Activated CD4-positive, alpha-beta T cell treated with anti-CD3 and anti-CD28 coated beads, Interleukin-2, amount 50 U/mL, for 24 hours (primary cell): ENCODE data around the gene CCS.
"Not testable (repeated sequence)": the region's sequence is repeated elsewhere in the genome, so short reads cannot be mapped to it uniquely, and the experiment has no call there.

ENCODE experiments used
- DNase-seq, 2 donors: peaks; one replicate each; pipeline ENCODE4 v3.0.0-alpha.2; 2020; ENCODE audit warnings: low read depth in 1 of 2, low spot score in 1 of 2

The CCS gene

DNA sequence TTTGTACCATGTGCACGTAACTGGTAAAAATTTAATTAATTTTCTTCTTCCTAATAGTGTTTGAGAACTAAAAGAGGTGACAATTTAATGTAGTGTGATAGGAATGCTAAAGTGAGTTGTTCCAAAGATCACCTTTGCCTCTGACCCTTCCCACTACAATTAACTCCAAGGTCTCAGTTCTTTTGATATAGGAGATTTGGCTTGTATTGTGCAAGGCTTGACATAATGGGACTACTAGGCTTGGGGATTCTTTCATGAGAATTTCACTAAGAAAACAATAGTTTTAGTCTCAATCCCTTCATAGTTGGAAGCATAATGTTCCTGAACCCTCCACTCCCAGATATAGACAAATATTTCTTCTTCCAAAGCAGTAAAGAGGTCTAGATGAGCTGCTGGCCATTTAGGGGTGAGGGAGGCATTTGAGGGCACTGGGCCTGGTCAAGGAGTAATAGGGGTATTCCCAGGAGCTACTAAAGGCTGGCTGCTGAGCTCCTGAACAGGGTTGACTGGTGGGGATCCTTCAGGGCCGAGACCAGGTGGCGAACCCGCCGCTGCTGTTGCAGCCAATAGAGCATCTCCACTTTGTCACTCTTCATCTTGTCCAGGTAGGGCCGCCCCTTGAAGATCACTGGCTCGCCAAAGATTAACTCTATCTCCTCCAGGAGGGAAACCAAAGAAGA lies 2.8 kb upstream of the CCS start:
- no peak for DNase-seq

DNA sequence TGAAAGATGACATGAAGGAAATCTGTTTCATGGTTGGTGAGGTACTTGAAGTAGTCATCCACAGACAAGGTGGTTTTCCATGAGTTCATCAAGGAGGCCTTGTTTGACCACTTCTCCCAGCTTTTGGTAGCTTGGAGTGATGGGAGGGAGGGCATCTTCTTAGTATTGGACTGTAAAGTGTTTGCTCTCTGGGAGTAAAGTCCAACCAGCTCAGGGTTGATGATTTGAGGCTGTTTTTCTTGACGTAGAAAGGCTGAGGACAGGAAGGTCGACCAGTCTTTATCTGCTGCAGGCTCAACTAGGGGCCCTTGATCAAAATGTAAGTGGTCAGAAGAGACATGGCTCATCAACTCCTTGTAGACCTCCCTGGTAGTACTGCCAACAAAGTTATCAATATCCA lies 1.8 kb upstream of the CCS start:
- no peak for DNase-seq

DNA sequence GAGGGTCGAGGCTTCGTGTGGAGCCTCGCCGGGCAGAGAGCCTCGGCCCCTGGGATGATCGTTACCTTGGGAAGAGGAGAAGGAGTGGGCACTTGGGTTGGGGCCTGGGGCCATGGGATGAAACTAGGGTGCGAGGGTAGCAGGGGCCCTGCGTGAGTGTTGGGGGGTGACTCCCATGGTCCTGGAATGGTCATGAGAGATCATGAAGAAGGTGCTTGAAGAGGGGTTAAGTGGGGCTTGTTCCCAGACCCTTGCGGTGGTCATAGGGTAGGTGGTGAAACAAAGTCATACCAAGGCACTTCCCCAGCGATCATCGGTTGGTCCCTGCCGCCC lies 284 bp downstream of the CCS start:
- no peak for DNase-seq

DNA sequence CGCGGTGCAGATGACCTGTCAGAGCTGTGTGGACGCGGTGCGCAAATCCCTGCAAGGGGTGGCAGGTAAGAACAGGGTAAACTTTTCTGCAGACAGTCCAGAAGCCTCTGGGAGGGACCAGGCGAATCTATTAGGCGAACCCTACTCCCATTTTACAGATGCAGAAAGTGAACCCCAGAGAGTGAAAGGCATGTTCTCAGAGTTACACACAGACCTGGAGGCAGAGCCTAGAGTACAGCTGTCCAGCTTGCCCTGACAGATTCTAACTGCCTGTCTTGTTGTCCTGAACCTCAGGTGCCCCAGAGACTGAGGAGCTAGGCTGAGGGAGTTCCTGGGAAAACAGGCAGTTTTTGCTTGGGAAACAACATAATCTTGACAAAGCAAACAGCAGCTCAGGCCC lies 665 bp downstream of the CCS start:
- no peak for DNase-seq

DNA sequence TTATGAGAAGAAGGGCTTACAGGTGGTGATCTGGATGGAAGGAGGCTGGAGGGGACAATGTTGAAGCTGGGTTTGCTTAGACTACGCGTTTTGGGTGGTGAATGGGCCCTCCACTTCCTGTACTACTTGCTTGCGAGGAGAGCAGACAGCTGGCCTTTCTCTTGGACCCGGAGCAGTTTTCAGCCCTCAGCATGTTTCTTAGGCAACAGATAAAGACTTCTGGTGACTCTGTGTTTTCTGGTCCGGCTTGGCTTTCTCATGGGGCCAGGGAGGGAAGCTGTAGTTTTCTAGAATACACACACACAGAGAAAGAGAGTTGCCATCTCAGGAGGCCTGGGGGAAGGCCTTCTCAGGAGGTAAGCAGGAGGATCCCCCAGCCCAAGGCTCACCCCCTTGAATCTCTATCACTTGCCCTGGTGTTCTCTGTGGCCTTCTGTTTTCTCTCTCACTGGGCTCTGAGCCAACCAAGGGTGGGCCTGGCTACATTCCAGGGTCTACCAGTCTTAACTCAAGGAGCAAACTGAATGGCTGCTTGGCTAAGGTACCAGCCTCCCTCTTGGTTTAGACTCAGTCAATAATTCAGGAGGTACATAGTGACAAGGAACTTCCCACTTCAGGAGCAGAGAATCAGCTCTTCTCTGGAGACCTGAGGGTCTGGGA lies 2.4 kb downstream of the CCS start:
- no peak for DNase-seq

DNA sequence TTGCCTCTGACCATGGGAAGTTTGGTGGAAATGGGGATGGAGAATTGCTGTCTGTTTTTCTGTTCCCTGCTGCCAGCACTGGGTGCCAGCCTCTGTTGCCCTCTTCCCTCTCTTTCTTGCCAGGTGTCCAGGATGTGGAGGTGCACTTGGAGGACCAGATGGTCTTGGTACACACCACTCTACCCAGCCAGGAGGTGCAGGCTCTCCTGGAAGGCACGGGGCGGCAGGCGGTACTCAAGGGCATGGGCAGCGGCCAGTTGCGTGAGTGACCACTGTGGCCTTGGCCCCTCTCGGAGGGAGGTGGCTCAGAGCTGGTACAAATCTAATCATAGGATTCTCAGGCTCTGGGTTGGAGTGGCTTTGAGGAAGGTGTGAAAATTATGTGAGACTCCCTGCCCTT lies 6.0 kb downstream of the CCS start:
- no peak for DNase-seq

DNA sequence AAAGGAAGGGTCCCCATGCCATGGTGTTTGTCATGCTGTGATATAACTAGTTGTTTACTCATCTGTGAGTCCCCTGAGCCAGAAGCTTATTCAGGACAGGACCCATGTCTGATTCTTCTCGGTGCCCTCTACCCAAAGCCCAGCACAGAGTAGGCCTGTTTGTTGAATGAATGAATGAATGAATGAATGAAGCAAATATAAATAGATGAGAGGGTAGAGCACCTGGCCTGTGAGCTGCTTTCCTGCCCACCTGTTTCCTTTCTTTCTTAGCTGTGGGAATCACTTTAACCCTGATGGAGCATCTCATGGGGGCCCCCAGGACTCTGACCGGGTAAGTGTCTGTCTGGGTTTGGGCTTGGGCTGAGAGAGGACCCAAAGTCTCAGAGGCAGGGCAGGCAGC lies 7.2 kb downstream of the CCS start:
- DNase-seq: no peak

DNA sequence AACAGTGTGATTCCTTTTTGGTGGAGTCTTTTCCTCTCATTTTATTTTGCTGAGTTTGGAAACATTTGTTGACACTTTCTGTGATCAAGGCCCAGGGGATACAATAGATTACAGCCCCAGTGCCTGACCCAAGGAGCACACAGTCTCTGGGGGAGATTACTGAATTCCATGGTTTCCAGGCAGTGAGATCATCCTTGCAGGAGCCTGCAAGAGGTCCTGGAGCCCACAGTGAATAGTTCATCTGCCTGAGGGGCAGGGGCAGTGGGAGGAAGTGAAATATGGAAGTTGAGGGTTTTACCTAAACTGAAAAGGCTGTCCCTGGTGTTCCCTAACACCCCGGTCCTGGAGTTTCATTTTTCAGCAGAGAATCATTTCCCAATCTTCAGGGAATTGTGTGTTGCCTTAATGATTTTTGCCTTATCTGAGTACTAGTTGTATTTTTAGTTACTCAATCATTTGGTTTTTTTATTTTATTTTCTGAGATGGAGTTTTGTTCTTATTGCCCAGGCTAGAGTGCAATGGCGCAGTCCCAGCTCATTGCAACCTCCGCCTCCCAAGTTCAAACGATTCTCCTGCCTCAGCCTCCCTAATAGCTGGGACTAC lies 7.7 kb downstream of the CCS start:
- DNase-seq: no peak

DNA sequence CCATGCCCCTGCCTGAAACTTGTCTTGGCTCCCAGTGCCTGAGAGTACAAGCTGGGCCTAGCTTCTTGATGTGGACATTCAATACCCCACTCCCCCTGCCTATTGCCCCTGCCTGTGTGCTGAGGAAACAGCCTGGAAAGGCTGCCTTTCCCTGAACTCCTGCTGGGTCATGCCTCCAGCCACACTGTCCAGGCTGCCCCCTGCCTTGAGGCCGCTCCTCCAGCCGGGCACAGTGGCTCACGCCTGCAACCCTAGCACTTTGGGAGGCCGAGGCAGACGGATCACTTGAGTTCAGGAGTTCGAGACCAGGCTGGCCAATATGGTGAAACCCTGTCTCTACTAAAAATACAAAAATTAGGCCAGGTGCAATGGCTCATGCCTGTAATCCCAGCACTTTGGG lies 10.1 kb downstream of the CCS start:
- no peak for DNase-seq

DNA sequence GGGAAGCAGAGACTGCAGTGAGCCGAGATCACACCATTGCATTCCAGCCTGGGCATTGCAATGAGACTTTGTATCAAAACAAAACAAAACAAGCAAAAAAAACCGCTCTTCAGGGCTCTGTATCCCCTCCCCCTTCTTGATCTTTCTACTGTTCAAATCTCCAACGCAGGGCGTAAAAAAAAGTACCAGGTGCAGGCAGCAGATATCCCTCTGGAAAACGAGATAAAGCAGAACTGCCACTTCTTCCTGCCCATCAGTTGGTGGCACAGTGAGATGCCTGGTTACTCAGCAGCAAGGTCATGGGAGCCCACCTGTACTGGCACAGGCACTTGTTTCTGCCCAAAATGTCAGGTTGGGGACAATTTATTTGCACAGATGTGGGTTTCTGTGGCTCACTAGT lies 11.2 kb downstream of the CCS start:
- DNase-seq: no peak

DNA sequence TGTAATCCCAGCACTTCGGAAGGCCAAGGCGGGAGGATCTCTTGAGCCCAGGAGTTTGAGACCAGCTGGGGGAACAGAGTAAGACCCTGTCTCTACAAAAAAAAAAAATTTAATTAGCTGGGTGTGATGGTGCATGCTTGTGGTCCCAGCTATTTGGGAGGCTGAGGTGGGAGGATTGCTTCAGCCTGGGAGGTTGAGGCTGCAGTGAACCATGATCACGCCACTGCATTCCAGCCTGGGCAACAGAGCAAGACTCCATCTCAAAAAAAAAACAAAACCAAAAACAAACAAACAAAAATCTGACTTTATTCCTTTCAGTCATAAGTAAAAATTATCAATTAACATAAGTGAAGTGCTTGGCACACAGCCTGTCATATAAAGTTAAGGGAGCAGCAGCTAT lies 13.6 kb downstream of the CCS start:
- DNase-seq: not testable (repeated sequence)

DNA sequence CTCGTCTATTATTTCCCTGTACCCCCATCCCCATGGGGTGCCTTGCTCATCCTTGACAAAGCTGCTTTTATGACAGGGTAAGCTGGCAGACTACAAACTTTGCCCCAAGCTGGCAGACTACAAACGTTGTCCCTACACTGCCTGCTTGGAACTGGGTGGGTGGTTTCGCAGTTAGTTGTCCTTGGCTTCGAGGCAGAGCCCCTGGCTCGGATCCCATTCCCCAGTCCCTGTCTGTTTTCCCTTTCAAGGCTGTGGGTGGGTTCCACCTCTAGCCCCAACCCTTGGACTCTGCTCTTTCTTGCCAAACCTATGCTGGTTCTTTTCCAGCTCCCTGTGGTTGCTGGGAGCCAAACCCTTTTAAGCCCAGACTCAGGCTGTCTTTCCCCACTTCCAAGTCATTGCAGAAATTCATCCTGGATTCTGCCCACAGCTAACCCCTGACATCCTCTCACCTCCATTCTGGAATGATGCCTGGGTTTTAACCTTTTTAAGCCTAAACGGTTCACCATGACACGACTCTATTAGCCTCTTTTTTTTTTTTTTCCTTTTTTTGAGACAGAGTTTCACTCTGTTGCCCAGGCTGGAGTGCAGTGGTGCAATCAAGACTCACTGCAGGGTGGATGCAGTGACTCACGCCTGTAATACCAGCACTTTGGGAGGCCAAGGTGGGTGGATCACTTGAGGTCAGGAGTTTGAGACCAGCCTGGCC lies 14.3 kb downstream of the CCS start:
- DNase-seq: no peak

DNA sequence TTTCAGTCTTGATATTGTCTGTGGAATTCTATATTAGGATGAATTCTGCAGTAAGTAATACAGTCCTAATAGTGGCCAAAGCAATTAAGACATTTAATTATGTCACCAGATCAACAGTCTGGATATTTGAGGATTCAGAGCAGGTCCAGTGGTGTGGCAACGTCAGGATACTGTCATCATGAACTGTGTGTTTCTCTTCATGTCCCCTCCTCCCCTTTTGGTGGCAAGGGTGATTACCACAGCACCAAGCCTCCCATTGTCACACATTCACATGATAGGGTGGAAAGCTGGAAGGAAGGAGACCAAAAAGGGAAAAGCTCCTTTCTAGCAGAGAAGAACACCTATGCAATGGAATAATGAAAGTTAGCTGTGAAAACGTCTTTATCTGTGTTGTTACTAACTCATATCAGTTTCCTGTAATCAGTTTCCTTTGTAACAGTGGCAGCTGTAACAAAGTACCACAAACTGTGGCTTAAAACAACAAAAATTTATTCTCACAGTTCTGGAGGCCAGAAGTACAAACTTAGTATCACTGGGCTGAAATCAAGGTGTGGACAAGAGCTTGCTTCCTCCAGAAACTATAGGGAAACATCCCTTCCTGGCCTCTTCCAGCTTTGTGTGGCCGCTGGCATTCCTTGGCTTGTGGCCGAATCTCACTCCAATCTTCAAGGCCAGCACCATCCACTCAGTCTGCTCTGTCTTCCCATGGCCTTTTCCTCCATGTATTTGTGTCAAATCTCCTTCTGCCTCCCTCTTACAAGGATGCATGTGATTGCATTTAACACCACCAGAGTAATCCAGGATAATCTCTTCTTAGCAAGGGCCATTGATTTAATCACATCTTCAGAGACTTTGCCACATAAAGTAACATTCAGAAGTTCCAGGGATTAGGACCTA lies 17.0 kb downstream of the CCS start:
- no peak for DNase-seq

DNA sequence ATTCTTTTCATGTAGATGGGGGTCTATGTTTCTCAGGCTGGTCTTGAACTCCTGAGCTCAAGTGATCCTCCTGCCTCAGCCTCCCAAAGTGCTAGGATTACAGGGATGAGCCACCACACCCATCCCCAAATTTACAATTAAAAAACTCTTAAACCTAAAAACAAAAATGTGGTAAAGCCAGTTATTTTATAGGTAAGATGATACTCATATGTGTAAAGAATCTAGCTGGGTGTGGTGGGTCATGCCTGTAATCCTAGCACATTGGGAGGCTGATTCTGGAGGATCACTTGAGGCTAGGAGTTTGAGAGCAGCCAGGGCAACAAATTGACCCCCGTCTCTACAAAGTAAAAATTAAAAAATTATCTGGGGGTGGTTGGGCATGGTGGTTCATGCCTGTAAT lies 19.5 kb downstream of the CCS start:
- DNase-seq: no peak

DNA sequence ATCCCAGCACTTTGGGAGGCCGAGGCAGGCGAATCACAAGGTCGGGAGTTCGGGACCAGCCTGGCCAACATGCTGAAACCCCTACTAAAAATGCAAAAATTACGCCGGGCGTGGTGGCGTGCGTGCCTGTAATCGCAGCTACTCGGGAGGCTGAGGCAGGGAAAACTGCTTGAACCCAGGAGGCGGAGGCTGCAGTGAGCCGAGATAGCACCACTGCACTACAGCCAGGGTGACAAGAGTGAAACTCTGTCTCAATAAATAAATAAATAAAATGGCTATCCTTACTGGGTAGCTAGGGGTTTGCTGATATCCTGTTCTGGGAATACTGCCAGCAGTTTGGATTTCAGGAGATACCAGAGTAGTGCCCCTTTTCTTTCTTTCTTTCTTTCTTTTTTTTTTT lies 21.1 kb downstream of the CCS start:
- no peak for DNase-seq

DNA sequence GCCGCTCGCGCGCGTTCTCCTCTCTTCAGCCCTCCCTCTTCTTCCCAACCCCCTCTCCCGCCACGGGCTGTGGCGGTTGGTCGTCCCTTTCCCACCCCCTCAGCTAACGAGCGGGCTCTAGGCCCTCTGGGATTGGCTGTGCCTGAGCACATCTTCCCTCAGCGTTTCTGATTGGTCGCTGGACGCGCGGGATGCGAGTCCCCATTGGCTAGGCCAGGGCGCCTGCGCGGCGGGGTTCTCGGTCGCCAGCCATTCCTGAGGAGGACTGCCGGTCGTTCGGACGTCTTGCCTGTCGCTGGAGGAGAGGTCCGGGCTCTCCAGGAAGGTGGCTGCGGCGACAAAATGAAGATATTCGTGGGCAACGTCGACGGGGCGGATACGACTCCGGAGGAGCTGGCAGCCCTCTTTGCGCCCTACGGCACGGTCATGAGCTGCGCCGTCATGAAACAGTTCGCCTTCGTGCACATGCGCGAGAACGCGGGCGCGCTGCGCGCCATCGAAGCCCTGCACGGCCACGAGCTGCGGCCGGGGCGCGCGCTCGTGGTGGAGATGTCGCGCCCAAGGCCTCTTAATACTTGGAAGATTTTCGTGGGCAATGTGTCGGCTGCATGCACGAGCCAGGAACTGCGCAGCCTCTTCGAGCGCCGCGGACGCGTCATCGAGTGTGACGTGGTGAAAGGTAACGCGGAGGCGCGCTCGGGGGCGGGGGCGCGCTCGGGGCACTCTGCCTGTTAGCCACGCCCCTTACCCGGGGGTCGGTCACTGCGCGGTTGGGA lies 23.6 kb downstream of the CCS start, which contains the start of gene RBM14:
RBM14 (plus strand) TSS at position 252 of the 776 bp plus-strand sequence; CDS start at position 343, 91 bp downstream.
- DNase-seq: peak; percentile 91 to 99

DNA sequence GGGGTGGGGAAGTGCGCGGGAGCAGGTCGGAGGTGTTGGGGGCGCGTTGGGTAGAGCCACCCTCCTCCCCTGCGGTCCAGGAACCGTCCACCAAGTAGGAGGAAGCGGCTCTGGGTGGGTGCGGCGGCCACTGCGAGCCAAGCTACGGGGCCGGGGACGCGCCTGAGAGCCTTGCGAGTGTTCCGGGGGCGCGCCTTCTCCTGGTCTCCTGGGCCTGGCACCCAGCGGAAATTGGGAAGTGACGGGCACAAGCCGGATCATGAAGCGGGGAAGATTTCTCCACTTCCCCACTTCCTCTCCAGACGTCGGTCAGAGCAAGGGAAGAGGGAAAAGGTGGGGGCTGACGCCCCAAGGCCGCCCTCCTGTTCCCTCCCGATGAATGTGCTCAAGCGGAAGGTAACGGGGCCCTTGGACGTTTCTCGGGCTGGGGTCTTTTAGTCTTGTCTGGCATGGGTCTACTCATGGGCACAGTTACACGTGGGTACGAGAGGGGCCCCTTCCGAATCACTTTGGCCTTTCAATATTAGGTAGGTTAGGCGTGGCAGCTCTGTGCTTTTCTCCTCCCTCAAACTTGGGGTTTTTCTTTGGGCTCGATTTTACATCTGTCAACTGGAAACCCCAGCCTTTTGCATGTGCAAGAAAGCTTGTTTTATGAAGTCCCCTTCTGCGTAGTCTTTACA lies 24.3 kb downstream of the CCS start:
- DNase-seq: no peak

DNA sequence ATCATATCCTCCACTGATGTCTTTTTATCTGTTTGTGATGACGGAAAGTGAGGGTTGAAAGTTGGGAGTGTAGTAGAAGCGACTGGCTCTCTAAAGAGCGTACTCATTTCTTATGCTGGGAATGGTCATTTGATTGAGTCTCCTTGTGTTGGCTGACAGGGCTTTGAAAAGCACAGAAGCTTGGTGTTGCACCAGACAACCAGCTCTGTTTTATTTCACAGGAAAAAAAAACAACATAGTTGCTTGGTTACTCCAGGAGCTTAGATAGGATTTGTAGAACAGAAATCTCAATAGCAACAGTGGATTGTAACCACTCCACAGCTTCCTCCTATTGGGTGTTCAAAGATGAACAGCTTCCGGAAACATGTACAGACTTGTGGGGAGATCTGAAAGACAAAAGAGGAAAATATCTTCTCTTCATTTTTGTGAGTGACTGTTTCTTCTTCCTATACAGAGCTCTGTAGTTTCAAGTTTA lies 26.1 kb downstream of the CCS start:
- DNase-seq: no peak

DNA sequence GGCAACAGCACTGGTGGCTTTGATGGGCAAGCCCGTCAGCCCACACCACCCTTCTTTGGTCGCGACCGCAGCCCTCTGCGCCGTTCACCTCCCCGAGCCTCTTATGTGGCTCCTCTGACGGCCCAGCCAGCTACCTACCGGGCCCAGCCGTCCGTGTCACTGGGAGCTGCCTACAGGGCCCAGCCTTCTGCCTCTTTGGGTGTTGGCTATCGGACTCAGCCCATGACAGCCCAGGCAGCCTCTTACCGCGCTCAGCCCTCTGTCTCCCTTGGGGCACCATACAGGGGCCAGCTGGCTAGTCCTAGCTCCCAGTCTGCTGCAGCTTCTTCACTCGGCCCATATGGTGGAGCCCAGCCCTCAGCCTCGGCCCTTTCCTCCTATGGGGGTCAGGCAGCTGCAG lies 31.5 kb downstream of the CCS start:
- DNase-seq: no peak
